ENCODE measurements around the gene RALGAPA1. TPM values are rescaled to one million over a fixed set of nuclear protein-coding genes. Genes with fewer than 3 reads are reported as not detected.

RALGAPA1 gene
- total and polyA plus RNA-seq, 2 donors from 2014 or later: 13.3 to 78.7 TPM

GRCh38 chr14:35854696-35855270 is 45.7 kb upstream of the RALGAPA1 start:
- no peaks in the 10 kb centered on the region for H3K27me3 ChIP-seq (ENCODE audit: control insufficient read depth, insufficient read depth, low read length)
- H3K27ac ChIP-seq (ENCODE audit: low read depth in 2 of 2, low read length in 2 of 2): no peak overlapping the region
- no peak for TF ChIP-seq CTCF (IDR thresholded peaks at IDR 0.05; ENCODE audit: borderline replicate concordance, extremely low read depth, insufficient read depth)
- no peak for DNase-seq
- no peaks in the 10 kb centered on the region for H3K4me1 ChIP-seq (ENCODE audit: control insufficient read depth in 2 of 3, insufficient read depth in 2 of 3, low read depth in 1 of 3, low read length in 3 of 3)
- no peak for FAIRE-seq
- H3K36me3 ChIP-seq (ENCODE audit: control insufficient read depth in 2 of 3, insufficient read depth in 3 of 3, low read length in 3 of 3): peaks cover 0 to 2% (median 0%) of the 10 kb centered on the region in 3 donors
- peaks cover 0 to 3% (median 0%) of the 10 kb centered on the region in 3 donors for H3K9me3 ChIP-seq (ENCODE audit: control insufficient read depth in 2 of 3, insufficient read depth in 1 of 3, low read length in 3 of 3)
- H3K9ac ChIP-seq (ENCODE audit: low read length in 3 of 3): no peak overlapping the region
- intact Hi-C loops (cut with DNase I): no loop called here
- H3K4me3 ChIP-seq (ENCODE audit: low read length in 3 of 3): no peak overlapping the region

DNA sequence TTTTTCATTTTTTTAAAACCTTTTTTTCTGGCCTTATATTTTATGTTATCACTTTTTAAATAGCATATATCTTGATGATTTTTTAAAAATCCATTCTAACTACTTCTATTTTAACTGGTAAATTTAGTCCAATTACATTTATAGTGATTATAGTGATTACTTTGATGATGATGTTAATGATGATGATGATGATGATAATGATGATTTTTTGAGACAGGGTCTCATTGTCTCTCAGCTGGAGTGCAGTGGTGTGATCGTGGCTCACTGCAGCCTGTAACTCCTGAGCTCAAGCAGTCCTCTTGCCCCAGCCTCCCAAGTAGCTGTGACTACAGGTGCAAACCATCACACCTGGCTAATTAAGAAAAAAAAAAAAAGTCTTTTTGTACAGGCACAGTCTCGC is 44.1 kb upstream of the RALGAPA1 start:
- H3K4me1 ChIP-seq (ENCODE audit: control insufficient read depth in 2 of 3, insufficient read depth in 2 of 3, low read depth in 1 of 3, low read length in 3 of 3): no peaks in the 10 kb centered on the region
- H3K4me3 ChIP-seq (ENCODE audit: low read length in 3 of 3): no peak overlapping the region
- intact Hi-C loops (cut with DNase I): no loop called here
- H3K27me3 ChIP-seq (ENCODE audit: control insufficient read depth, insufficient read depth, low read length): no peaks in the 10 kb centered on the region
- H3K27ac ChIP-seq (ENCODE audit: low read depth in 2 of 2, low read length in 2 of 2): no peak overlapping the region
- no peak for FAIRE-seq
- TF ChIP-seq CTCF (IDR thresholded peaks at IDR 0.05; ENCODE audit: borderline replicate concordance, extremely low read depth, insufficient read depth): no peak
- no peak overlapping the region for H3K9ac ChIP-seq (ENCODE audit: low read length in 3 of 3)
- no peak for DNase-seq
- H3K36me3 ChIP-seq (ENCODE audit: control insufficient read depth in 2 of 3, insufficient read depth in 3 of 3, low read length in 3 of 3): no peaks in the 10 kb centered on the region
- peaks cover 0 to 3% (median 0%) of the 10 kb centered on the region in 3 donors for H3K9me3 ChIP-seq (ENCODE audit: control insufficient read depth in 2 of 3, insufficient read depth in 1 of 3, low read length in 3 of 3)

DNA sequence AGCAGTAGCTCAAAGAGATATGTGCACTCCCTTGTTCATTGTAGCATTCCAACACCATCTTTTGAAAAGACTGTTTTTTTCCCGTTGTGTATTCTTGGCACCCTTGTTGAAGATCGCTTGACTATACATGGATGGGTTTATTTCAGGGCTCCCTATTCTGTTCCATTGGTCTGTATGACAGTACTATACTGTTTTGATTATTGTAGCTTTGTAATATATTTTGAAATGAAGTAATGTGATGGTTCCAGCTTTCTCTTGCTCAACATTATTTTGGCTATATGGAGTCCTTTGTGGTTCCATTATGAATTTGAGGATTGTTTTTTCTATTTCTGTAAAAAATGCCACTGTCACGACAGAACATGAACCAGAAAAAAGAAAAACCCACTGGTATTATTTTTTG is 42.7 kb upstream of the RALGAPA1 start:
- Histone ChIP-seq H3K9ac (ENCODE audit: low read length in 3 of 3) (no peak overlapping the region), H3K9me3 (ENCODE audit: control insufficient read depth in 2 of 3, insufficient read depth in 1 of 3, low read length in 3 of 3) (peaks cover 0 to 3% (median 0%) of the 10 kb centered on the region in 3 donors), H3K27me3 (ENCODE audit: control insufficient read depth, insufficient read depth, low read length) (no peaks in the 10 kb centered on the region), H3K4me3 (ENCODE audit: low read length in 3 of 3) (no peak overlapping the region), H3K27ac (ENCODE audit: low read depth in 2 of 2, low read length in 2 of 2) (no peak overlapping the region), H3K4me1 (ENCODE audit: control insufficient read depth in 2 of 3, insufficient read depth in 2 of 3, low read depth in 1 of 3, low read length in 3 of 3) (no peaks in the 10 kb centered on the region), H3K36me3 (ENCODE audit: control insufficient read depth in 2 of 3, insufficient read depth in 3 of 3, low read length in 3 of 3) (peaks cover 0 to 3% (median 0%) of the 10 kb centered on the region in 3 donors)
- intact Hi-C loops (cut with DNase I): no loop called here
- TF ChIP-seq CTCF (IDR thresholded peaks at IDR 0.05; ENCODE audit: borderline replicate concordance, extremely low read depth, insufficient read depth): no peak
- FAIRE-seq (no peak), DNase-seq (no peak)

- no peak overlapping the region for H3K9ac ChIP-seq (ENCODE audit: low read length in 3 of 3)
- FAIRE-seq (no peak), DNase-seq (no peak)
- no peaks in the 10 kb centered on the region for H3K4me1 ChIP-seq (ENCODE audit: control insufficient read depth in 2 of 3, insufficient read depth in 2 of 3, low read depth in 1 of 3, low read length in 3 of 3)
- H3K36me3 ChIP-seq (ENCODE audit: control insufficient read depth in 2 of 3, insufficient read depth in 3 of 3, low read length in 3 of 3): peaks cover 0 to 3% (median 0%) of the 10 kb centered on the region in 3 donors
- intact Hi-C loops (cut with DNase I): no loop called here
- no peak for TF ChIP-seq CTCF (IDR thresholded peaks at IDR 0.05; ENCODE audit: borderline replicate concordance, extremely low read depth, insufficient read depth)
- H3K27me3 ChIP-seq (ENCODE audit: control insufficient read depth, insufficient read depth, low read length): no peaks in the 10 kb centered on the region
- H3K4me3 ChIP-seq (ENCODE audit: low read length in 3 of 3): no peak overlapping the region
- H3K9me3 ChIP-seq (ENCODE audit: control insufficient read depth in 2 of 3, insufficient read depth in 1 of 3, low read length in 3 of 3): peaks cover 0 to 3% (median 0%) of the 10 kb centered on the region in 3 donors
- H3K27ac ChIP-seq (ENCODE audit: low read depth in 2 of 2, low read length in 2 of 2): no peak overlapping the region
Measured at GRCh38 chr14:35849122-35849521, 40.0 kb upstream of the RALGAPA1 start.
